SU-DHL-6 (cell line): ENCODE results near the gene KCNJ18.
"Not testable (repeated sequence)": the region's sequence is repeated elsewhere in the genome, so short reads cannot be mapped to it uniquely, and the experiment has no call there.

Experiments
- H2AFZ ChIP-seq: fragments of 200-600 bp; sonication (generic); 2 replicates; pipeline ENCODE4 v1.6.1; 2014; ENCODE audit warnings: low read depth, mild to moderate bottlenecking, moderate library complexity, mixed read lengths, antibody characterized with exemption, low read length; ENCODE audit not compliant: severe bottlenecking
- H3F3A ChIP-seq: fragments of 200-600 bp; shearing (Covaris generic); 2 replicates; pipeline ENCODE4 v1.6.0; 2016; ENCODE audit warnings: antibody characterized with exemption, mild to moderate bottlenecking; ENCODE audit not compliant: insufficient read depth
- H3K27ac ChIP-seq: fragments of 200-600 bp; sonication (generic); 2 replicates; pipeline ENCODE4 v1.5.1; 2016; ENCODE audit warnings: low read depth, mild to moderate bottlenecking, low read length, moderate library complexity, mixed read lengths
- H3K27me3 ChIP-seq: fragments of 200-600 bp; sonication (generic), shearing (Covaris generic); 2 replicates; pipeline ENCODE4 v1.6.0; 2014; ENCODE audit warnings: mild to moderate bottlenecking, low read length
- H3K36me3 ChIP-seq: fragments of 200-600 bp; sonication (generic); 2 replicates; pipeline ENCODE4 v1.6.1; 2014; ENCODE audit warnings: mild to moderate bottlenecking, low read length, mixed read lengths
- H3K4me2 ChIP-seq: fragments of 300-600, 200-600 bp; shearing (Covaris generic), sonication (generic); 2 replicates; pipeline ENCODE4 v1.6.0; 2014; ENCODE audit warnings: low read length, low read depth, mild to moderate bottlenecking; ENCODE audit not compliant: poor library complexity, severe bottlenecking
- H3K4me3 ChIP-seq: fragments of 200-600 bp; sonication (generic); 2 replicates; pipeline ENCODE4 v1.5.1; 2014; ENCODE audit warnings: antibody characterized with exemption, low read length, mild to moderate bottlenecking, mixed read lengths; ENCODE audit not compliant: insufficient read depth, poor library complexity, severe bottlenecking
- H3K79me2 ChIP-seq: fragments of 200-600 bp; sonication (generic); 2 replicates; pipeline ENCODE4 v1.6.1; 2014; ENCODE audit warnings: mild to moderate bottlenecking, low read length, moderate library complexity; ENCODE audit not compliant: insufficient read depth
- H3K9ac ChIP-seq: fragments of 200-600 bp; sonication (generic); 2 replicates; pipeline ENCODE4 v1.7.0; 2014; ENCODE audit warnings: mild to moderate bottlenecking, low read length
- H3K9me2 ChIP-seq: fragments of 200-600 bp; sonication (generic); replicated peaks from 2 replicates; pipeline ENCODE4 v1.6.1; 2014; ENCODE audit warnings: low read length; ENCODE audit not compliant: insufficient read depth
- H3K9me3 ChIP-seq: fragments of 200-600 bp; sonication (generic); 2 replicates; pipeline ENCODE4 v1.6.1; 2014; ENCODE audit warnings: low read length, mixed read lengths; ENCODE audit not compliant: insufficient read depth
- H4K20me1 ChIP-seq: fragments of 200-600 bp; sonication (generic); 2 replicates; pipeline ENCODE4 v1.6.1; 2014; ENCODE audit warnings: low read depth, mild to moderate bottlenecking, antibody characterized with exemption, low read length, moderate library complexity, mixed read lengths
- CTCF ChIP-seq: fragments of 200-600 bp; sonication (generic); IDR thresholded peaks from one replicate; pipeline ENCODE4 v1.5.1; 2017; ENCODE audit warnings: antibody characterized with exemption, mild to moderate bottlenecking, low read length, moderate library complexity; ENCODE audit not compliant: insufficient read depth, poor library complexity, severe bottlenecking
- EZH2phosphoT487 ChIP-seq: fragments of 200-600 bp; sonication (generic), shearing (Covaris generic); conservative IDR thresholded peaks from 2 replicates; pipeline ENCODE4 v1.6.1; 2018; ENCODE audit warnings: mild to moderate bottlenecking, antibody characterized with exemption, low read length, moderate library complexity, mixed read lengths

KCNJ18 gene

GRCh38 chr17:21710486-21710885, 18.2 kb downstream of the KCNJ18 start:
- not testable (repeated sequence) for H3K27ac ChIP-seq, H2AFZ ChIP-seq, H3K9ac ChIP-seq, H3K36me3 ChIP-seq, H3K4me2 ChIP-seq, H3K9me3 ChIP-seq, H3F3A ChIP-seq, H3K27me3 ChIP-seq, H3K79me2 ChIP-seq, H3K9me2 ChIP-seq, H4K20me1 ChIP-seq, H3K4me3 ChIP-seq

GRCh38 chr17:21711182-21711581, 18.9 kb downstream of the KCNJ18 start:
- Histone ChIP-seq H3K36me3 (no peaks in the 10 kb centered on the region), H4K20me1 (no peaks in the 10 kb centered on the region), H3K9me2 (no peaks in the 10 kb centered on the region), H3K9me3 (no peaks in the 10 kb centered on the region), H3K9ac (no peak overlapping the region), H3K27me3 (no peaks in the 10 kb centered on the region), H2AFZ (no peak overlapping the region), H3F3A (no peaks in the 10 kb centered on the region), H3K4me2 (no peak overlapping the region), H3K79me2 (no peaks in the 10 kb centered on the region), H3K4me3 (no peak overlapping the region), H3K27ac (no peak overlapping the region)
- no peak for TF ChIP-seq CTCF
- TF ChIP-seq EZH2phosphoT487, result no peak

GRCh38 chr17:21713020-21713419, 20.7 kb downstream of the KCNJ18 start:
- H3K4me3 ChIP-seq, H3K9ac ChIP-seq, H3K4me2 ChIP-seq, H3K36me3 ChIP-seq, H3K9me2 ChIP-seq, H3F3A ChIP-seq, H3K27ac ChIP-seq, H3K27me3 ChIP-seq, H2AFZ ChIP-seq, H3K9me3 ChIP-seq, H4K20me1 ChIP-seq, H3K79me2 ChIP-seq: not testable (repeated sequence)

- H3K27ac ChIP-seq, H3K4me2 ChIP-seq, H3F3A ChIP-seq, H2AFZ ChIP-seq, H3K4me3 ChIP-seq, H3K79me2 ChIP-seq, H3K9me3 ChIP-seq, H3K36me3 ChIP-seq, H4K20me1 ChIP-seq, H3K9me2 ChIP-seq, H3K27me3 ChIP-seq, H3K9ac ChIP-seq: not testable (repeated sequence)
These were observed 21.3 kb downstream of the KCNJ18 start for GRCh38 chr17:21713631-21714030.

GRCh38 chr17:21714676-21715075, 22.4 kb downstream of the KCNJ18 start:
- not testable (repeated sequence) for H3K4me3 ChIP-seq, H3F3A ChIP-seq, H3K27ac ChIP-seq, H4K20me1 ChIP-seq, H3K9ac ChIP-seq, H3K9me2 ChIP-seq, H3K4me2 ChIP-seq, H3K79me2 ChIP-seq, H2AFZ ChIP-seq, H3K27me3 ChIP-seq, H3K36me3 ChIP-seq, H3K9me3 ChIP-seq

GRCh38 chr17:21715877-21716276, 23.6 kb downstream of the KCNJ18 start:
- not testable (repeated sequence) for H3K9me2 ChIP-seq, H3K9me3 ChIP-seq, H3K4me3 ChIP-seq, H3K27ac ChIP-seq, H3K27me3 ChIP-seq, H4K20me1 ChIP-seq, H3F3A ChIP-seq, H3K36me3 ChIP-seq, H3K9ac ChIP-seq, H3K79me2 ChIP-seq, H2AFZ ChIP-seq, H3K4me2 ChIP-seq

GRCh38 chr17:21718971-21719370, 26.6 kb downstream of the KCNJ18 start:
- H3K9me2 ChIP-seq, H2AFZ ChIP-seq, H3K4me2 ChIP-seq: not testable (repeated sequence)

More at GRCh38 chr17:21718971-21719370, 26.6 kb downstream of the KCNJ18 start:
- H3K9me3 ChIP-seq, H3K36me3 ChIP-seq, H4K20me1 ChIP-seq, H3K9ac ChIP-seq, H3F3A ChIP-seq, H3K4me3 ChIP-seq, H3K79me2 ChIP-seq, H3K27me3 ChIP-seq, H3K27ac ChIP-seq: not testable (repeated sequence)
